Fibroblast of mammary gland (primary cell): ENCODE data around the gene MMP21.
A peak's percentile ranks its signal among the peaks of the same experiment; 100 is the strongest.

Source experiments
- DNase-seq: peaks from one replicate; pipeline ENCODE4 v3.0.0-alpha.2; 2010; ENCODE audit warnings: low read depth
- H3K4me3 ChIP-seq: 2 replicates; pipeline ENCODE4 v1.5.1; 2011; ENCODE audit warnings: low read depth, mild to moderate bottlenecking, low read length, moderate library complexity; ENCODE audit not compliant: control insufficient read depth
- TF ChIP-seq, protein P1 (sequence below): conservative IDR thresholded peaks from 2 replicates; pipeline ENCODE4 v1.5.1; 2011; ENCODE audit warnings: low read depth, low read length, inconsistent platforms; ENCODE audit not compliant: control insufficient read depth, insufficient read depth

MMP21 gene

DNA sequence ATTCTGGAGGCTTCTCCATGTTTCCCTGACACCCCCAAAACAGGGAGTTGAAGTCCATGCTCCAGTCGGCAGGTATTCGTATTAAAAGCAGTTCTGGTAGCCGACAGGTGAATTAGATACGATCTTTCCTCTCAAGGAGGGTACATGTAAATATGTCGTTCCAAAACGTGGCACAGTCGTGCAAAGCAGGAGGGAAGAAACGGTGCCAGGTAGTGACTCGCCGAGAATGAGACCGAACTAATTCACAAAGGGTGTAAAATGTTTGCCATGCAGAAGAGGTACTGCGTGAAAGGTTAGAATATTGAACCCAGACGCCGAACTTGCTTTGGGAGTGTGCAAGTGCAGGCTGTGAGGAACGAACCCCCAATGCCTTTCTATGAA is 55.6 kb downstream of the MMP21 start:
- H3K4me3 ChIP-seq = peak overlapping the region; percentile 99
- TF ChIP-seq, protein P1, sequence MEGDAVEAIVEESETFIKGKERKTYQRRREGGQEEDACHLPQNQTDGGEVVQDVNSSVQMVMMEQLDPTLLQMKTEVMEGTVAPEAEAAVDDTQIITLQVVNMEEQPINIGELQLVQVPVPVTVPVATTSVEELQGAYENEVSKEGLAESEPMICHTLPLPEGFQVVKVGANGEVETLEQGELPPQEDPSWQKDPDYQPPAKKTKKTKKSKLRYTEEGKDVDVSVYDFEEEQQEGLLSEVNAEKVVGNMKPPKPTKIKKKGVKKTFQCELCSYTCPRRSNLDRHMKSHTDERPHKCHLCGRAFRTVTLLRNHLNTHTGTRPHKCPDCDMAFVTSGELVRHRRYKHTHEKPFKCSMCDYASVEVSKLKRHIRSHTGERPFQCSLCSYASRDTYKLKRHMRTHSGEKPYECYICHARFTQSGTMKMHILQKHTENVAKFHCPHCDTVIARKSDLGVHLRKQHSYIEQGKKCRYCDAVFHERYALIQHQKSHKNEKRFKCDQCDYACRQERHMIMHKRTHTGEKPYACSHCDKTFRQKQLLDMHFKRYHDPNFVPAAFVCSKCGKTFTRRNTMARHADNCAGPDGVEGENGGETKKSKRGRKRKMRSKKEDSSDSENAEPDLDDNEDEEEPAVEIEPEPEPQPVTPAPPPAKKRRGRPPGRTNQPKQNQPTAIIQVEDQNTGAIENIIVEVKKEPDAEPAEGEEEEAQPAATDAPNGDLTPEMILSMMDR = no peak
- DNase-seq = peak; percentile 26

DNA sequence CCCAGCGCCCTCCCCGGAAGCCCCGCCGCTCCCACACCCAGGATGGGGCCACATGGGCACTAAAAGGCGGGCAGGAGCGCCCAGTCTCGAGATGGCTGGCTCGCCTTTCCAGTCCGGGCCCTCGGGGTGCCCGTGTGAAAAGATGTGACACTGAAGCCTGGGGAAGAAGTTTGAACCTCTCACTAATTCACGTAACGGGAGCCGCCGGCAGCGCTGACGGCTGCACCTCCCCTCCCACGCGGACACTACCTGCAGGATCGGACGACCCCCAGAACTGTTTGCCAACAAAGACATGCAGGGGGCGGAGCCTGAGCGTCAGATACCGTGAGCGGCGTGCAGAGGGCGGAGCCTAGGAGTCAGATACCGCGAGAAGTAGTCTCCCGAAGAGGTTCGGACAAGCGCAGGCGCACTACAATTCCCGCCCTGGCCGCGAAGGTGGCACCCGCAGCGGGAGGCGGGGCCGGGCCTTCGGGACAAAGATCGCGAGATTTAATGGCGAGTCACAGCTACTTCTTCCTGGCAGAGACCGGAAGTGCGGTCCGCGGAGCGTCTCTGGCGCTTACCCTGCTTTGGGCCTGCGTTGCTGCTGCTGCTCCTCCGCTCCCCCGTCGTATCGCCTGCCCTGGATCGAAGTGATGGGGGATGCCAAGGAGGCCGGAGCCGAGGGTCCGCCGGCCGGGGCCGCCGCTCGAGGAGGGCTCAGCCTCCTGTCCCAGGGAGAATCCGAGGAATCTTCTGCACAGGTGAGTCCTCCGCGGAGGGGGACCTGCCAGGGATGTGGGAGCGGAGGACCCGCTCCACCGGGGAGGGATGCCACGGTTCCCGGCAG is 56.2 kb downstream of the MMP21 start, which contains the start of gene EDRF1:
Gene EDRF1, plus strand, starts transcription at position 537 of the 829 bp plus-strand sequence. Its CDS starts 99 bp downstream, at position 636.
- H3K4me3 ChIP-seq = peak within 1 kb of the TSS; percentile 99
- TF ChIP-seq, protein P1 = no peak
- DNase-seq = peak; percentile 97
